Stimulated activated naive CD8-positive, alpha-beta T cell treated with anti-CD3 and anti-CD28 coated beads, Interleukin-15, Interleukin-2, amounts not matched to agents 100 ng/mL and 50 ng/mL, for 24 hours (primary cell): ENCODE results near the gene OXA1L.
"Not testable (repeated sequence)": the region's sequence is repeated elsewhere in the genome, so short reads cannot be mapped to it uniquely, and the experiment has no call there.

Source experiments
- H3K27ac Mint-ChIP-seq: one replicate; pipeline ENCODE4 v1.8.0; 2021; ENCODE audit warnings: mild to moderate bottlenecking, mixed read lengths
- H3K27me3 Mint-ChIP-seq: one replicate; pipeline ENCODE4 v1.8.0; 2021; ENCODE audit warnings: mixed read lengths
- H3K36me3 Mint-ChIP-seq: one replicate; pipeline ENCODE4 v1.8.0; 2021; ENCODE audit warnings: low read depth, mixed read lengths
- H3K4me1 Mint-ChIP-seq: one replicate; pipeline ENCODE4 v1.8.0; 2021; ENCODE audit warnings: low read depth, mixed read lengths
- H3K4me3 Mint-ChIP-seq: one replicate; pipeline ENCODE4 v1.8.0; 2021; ENCODE audit warnings: mild to moderate bottlenecking, mixed read lengths
- H3K9me3 Mint-ChIP-seq: one replicate; pipeline ENCODE4 v1.8.0; 2021; ENCODE audit warnings: mixed read lengths

Gene OXA1L

DNA sequence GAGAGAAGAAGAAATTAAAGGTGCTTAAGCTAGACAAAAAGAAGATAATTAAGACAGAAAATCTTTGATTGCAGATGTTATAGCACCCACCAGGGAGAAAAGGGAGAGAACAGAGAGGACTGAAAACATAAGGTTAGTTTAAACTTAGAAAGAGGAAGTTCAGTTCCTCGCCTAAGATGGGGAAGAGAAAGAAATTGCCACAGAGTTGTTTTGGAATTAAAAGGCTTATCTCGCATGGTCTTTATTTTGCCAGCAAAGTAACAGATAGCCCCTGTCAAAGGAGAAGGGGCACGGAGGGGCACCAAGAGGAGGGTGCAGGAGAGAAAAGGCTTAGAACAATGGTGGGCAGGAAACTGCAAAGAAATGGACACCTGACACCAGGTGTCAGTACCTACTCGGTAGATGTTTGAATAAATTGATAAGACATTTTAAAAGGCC, 17.8 kb upstream of the OXA1L start:
- Mint-ChIP-seq H3K4me1 (peaks cover 13% of the 10 kb centered on the region), H3K4me3 (no peak overlapping the region), H3K36me3 (no peaks in the 10 kb centered on the region), H3K9me3 (no peaks in the 10 kb centered on the region), H3K27me3 (peaks cover 32% of the 10 kb centered on the region), H3K27ac (peak overlapping the region; percentile 18)

DNA sequence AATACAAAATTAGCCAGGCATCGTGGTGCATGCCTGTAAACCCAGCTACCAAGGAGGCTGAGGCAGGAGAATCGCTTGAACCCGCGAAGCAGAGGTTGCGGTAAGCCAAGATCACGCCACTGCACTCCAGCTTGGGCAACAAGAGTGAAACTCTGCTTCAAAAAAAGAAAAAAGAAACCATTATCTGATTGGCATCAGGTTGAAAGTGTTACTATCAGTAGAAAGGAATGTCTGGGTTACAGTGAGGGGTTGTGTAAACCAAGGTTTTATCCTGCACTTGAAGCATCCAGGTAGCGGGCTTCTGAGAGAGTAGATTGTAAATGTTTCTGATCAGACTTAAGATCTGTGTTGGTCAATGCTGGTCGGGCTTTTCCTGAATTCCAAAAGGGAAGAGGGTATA, 14.1 kb upstream of the OXA1L start:
- Mint-ChIP-seq H3K4me3 (no peak overlapping the region), H3K36me3 (no peaks in the 10 kb centered on the region), H3K27me3 (peaks cover 32% of the 10 kb centered on the region), H3K4me1 (peaks cover 13% of the 10 kb centered on the region), H3K9me3 (no peaks in the 10 kb centered on the region), H3K27ac (no peak overlapping the region)

DNA sequence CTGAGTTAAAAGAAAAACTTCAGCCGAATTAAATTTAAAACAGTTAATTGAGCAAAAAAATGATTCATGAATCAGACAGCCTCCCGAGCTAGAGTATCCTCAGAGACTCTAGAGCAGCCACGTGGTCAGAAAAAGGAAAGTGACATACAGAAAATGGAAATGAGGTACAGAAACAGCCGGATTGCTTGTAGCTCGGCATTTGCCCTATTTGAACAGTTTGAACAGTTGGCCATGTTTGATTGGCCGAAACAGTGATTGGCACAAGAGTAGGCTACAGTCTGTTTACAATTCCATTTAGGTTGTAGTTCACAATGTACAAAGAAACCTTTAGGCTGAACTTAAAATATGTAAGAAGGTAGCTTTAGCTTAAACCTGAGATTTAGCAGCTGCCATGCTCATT, 12.9 kb upstream of the OXA1L start:
- H3K4me1 Mint-ChIP-seq, result peaks cover 8% of the 10 kb centered on the region
- H3K9me3 Mint-ChIP-seq, result no peaks in the 10 kb centered on the region
- H3K27me3 Mint-ChIP-seq, result peaks cover 26% of the 10 kb centered on the region
- H3K4me3 Mint-ChIP-seq, result no peak overlapping the region
- H3K36me3 Mint-ChIP-seq, result no peaks in the 10 kb centered on the region
- no peak overlapping the region for H3K27ac Mint-ChIP-seq

DNA sequence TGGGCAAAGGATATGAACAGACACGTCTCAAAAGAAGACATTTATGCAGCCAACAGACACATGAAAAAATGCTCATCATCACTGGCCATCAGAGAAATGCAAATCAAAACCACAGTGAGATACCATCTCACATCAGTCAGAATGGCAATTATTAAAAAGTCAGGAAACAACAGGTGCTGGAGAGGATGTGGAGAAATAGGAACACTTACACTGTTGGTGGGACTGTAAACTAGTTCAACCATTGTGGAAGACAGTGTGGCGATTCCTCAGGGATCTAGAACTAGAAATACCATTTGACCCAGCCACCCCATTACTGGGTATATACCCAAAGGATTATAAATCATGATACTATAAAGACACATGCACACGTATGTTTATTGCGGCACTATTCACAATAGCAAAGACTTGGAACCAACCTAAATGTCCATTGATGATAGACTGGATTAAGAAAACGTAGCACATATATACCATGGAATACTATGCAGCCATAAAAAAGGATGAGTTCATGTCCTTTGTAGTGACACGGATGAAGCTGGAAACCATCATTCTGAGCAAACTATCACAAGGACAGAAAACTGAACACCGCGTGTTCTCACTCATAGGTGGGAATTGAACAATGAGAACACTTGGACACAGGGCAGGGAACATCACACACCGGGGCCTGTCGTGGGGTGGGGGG, 8.4 kb upstream of the OXA1L start:
- H3K4me1 Mint-ChIP-seq, H3K27ac Mint-ChIP-seq, H3K4me3 Mint-ChIP-seq, H3K27me3 Mint-ChIP-seq: not testable (repeated sequence)
- H3K9me3 Mint-ChIP-seq, result peaks cover 14% of the 10 kb centered on the region
- peaks cover 36% of the 10 kb centered on the region for H3K36me3 Mint-ChIP-seq

DNA sequence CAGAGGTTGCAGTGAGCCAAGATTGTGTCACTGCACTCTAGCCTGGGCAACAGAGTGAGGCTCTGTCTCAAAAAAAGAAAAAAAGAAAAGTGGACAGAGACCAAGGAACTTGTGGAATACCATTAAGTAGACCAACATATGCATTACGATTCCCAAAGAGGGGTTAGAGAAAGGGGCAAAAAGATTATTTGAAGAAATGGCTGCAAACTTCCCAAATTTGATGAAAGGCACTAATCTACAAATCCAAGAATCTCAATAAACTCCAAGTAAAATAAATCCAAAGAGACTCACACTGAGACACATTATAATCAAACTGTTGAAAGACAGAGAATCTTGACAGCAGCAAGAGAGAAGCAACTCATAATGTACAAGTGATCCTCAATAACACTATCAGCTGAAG, 4.8 kb upstream of the OXA1L start:
- Mint-ChIP-seq H3K27me3 (no peaks in the 10 kb centered on the region), H3K27ac (no peak overlapping the region), H3K4me3 (no peak overlapping the region), H3K36me3 (peaks cover 48% of the 10 kb centered on the region), H3K4me1 (peaks cover 14% of the 10 kb centered on the region), H3K9me3 (peaks cover 14% of the 10 kb centered on the region)

DNA sequence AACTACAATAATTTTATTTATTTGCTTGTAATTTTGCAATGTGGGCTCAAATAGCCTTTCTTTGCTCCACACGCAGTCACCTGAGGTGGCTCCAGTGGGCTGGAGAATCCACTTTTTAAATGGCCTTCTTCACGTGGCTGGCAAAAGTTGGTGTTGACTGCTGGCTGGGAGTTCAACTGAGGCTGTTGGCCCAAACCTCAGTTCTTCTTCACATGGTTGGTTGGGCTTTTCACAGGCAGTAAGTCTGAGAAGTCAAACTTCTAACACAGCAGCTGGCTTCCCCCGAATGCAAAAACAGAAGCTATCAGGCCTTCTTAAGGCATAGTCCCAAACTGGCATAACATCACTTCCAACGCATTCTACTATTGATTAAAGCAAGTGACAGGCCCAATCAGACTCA, 2.1 kb upstream of the OXA1L start:
- Mint-ChIP-seq H3K36me3 (peaks cover 63% of the 10 kb centered on the region), H3K27ac (no peak overlapping the region), H3K4me3 (no peak overlapping the region), H3K9me3 (peaks cover 14% of the 10 kb centered on the region), H3K27me3 (no peaks in the 10 kb centered on the region), H3K4me1 (peaks cover 35% of the 10 kb centered on the region)

DNA sequence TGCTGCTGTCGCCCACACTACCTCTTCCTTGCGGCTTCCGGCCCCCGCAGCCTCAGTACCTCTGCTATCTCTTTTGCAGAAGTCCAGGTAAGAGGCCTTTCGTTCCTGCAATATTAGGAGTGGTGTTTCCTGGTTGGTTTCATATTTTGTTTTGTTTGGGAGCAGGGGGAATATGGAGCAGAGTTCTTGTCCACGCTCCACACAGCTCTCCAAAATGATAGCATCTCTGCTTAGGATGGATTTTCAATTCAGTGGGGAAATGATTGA, 768 bp downstream of the OXA1L start:
- Mint-ChIP-seq H3K9me3 (peaks cover 5% of the 10 kb centered on the region), H3K4me3 (peak overlapping the region; percentile 89), H3K27me3 (no peaks in the 10 kb centered on the region), H3K36me3 (peaks cover 68% of the 10 kb centered on the region), H3K4me1 (peaks cover 36% of the 10 kb centered on the region), H3K27ac (peak overlapping the region; percentile 90)

DNA sequence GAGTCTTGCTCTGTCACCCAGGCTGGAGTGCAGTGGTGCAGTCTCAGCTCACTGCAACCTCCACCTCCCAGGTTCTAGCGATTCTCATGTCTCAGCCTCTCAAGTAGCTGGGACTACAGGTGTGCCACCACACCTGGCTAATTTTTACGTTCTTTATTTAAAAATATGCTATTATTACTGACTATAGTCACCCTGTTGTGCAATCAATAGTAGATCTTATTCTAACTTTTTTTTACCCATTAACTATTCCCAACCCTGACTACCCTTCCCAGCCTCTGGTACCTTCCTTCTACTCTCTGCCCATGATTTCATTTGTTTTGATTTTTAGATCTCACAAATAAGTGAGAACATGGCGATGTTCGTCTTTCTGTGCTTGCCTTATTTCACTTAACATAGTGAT, 2.5 kb downstream of the OXA1L start:
- Mint-ChIP-seq H3K9me3 (no peaks in the 10 kb centered on the region), H3K27ac (peak overlapping the region; percentile 2), H3K27me3 (no peaks in the 10 kb centered on the region), H3K36me3 (peaks cover 64% of the 10 kb centered on the region), H3K4me1 (peaks cover 36% of the 10 kb centered on the region), H3K4me3 (no peak overlapping the region)

DNA sequence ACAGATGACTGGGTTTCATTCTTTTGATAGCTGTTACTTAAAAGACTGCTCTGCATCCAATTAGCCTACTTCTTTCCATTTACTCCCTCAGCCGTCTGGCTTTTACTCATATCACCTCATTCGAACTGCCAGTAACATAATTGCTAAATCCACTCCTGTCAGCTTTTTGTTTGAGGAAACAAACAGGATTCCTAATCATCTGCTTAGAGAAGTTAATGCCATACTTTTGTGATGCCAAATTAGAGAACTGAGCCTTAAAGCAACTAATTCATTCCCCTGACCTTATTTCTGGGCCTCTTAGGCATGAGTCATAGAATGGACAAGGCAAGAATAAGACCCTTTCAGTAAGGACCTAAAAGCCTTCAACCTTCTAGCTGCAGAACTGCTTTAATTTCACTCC, 2.9 kb downstream of the OXA1L start:
- H3K36me3 Mint-ChIP-seq, result peaks cover 65% of the 10 kb centered on the region
- no peak overlapping the region for H3K4me3 Mint-ChIP-seq
- peaks cover 36% of the 10 kb centered on the region for H3K4me1 Mint-ChIP-seq
- no peak overlapping the region for H3K27ac Mint-ChIP-seq
- H3K9me3 Mint-ChIP-seq, result no peaks in the 10 kb centered on the region
- no peaks in the 10 kb centered on the region for H3K27me3 Mint-ChIP-seq

DNA sequence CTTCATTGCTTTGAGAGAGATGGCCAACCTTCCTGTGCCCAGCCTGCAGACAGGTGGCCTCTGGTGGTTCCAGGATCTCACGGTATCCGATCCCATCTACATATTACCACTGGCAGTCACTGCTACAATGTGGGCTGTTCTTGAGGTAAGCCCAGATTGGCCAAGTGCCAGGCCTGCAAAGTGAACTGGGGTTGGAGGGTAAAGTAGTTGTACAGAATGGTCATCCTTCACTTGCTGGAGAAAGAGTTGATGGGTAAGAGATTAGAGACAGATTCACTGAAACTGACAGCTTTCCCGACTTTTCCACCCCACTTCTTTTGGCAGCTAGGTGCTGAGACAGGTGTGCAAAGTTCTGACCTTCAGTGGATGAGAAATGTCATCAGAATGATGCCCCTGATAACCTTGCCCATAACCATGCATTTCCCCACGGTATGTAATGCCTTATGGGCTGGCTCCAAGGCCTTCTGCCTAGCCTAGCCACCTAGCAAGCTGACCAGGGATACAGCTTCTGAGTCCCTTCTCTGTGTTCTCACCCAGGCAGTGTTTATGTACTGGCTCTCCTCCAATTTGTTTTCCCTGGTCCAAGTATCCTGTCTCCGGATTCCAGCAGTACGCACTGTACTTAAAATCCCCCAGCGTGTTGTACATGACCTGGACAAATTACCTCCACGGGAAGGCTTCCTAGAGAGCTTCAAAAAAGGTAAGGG, 4.1 kb downstream of the OXA1L start:
- Mint-ChIP-seq H3K27me3 (no peaks in the 10 kb centered on the region), H3K4me1 (peaks cover 28% of the 10 kb centered on the region), H3K36me3 (peaks cover 73% of the 10 kb centered on the region), H3K4me3 (no peak overlapping the region), H3K27ac (no peak overlapping the region), H3K9me3 (no peaks in the 10 kb centered on the region)

DNA sequence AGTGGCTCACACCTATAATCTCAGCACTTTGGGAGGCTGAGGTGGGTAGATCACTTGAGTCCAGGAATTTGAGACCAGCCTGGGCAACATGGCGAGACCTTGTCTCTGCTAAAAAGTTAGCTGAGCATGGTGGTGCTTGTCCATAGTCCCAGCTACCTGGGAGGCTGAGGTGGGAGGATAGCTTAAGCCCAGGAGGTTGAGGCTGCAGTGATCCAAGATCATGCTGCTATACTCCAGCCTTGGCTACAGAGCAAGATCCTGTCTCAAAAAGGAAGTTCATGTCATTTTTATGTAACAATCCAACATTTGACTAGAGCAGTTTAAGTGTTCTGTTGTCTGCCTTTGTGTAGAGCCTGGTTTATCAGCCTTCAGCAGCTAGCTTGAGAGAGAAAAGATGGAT, 6.2 kb downstream of the OXA1L start:
- Mint-ChIP-seq H3K27me3 (no peaks in the 10 kb centered on the region), H3K27ac (no peak overlapping the region), H3K9me3 (no peaks in the 10 kb centered on the region), H3K4me1 (peaks cover 15% of the 10 kb centered on the region), H3K36me3 (peaks cover 67% of the 10 kb centered on the region), H3K4me3 (no peak overlapping the region)

DNA sequence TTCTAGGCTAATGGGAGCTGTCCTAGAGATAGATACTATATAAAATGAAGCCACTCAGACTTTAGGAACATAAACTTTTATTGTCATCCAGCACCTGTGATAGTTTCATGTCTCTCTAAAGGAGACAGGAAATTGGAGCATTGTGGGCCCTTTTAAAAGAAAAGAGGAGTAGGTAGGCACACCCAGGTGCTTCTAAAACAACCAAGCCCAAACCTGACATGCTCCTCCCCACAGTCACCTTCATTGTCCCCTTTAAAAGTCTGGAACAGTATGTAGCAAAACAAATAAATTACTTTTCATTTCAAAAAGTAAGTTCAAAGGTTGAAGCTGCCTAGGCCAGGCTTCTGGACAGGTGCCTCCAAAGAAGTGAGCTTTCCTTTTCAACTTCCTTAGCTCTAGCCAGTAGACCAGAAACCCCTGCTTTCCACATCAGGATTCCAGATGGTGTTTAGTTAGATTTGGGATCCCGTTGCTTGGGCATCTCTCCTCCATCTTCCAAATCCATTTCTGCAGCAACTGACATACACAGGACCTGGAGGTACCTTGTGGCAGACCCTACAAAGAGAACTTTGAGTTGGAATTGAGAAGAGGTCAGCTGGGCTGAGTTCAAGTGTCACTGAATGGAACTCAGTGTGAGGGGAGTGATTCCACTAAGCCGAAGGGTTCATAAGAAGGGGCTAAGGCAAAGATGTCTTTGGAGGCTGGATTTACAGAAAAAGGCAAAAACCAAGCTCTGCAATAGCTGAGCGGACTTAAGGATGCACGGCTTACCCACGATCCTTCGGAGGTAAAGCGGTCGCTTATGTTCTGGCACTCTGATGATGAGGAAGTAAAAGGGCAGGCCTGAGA, 6.9 kb downstream of the OXA1L start:
- peaks cover 8% of the 10 kb centered on the region for H3K4me1 Mint-ChIP-seq
- no peaks in the 10 kb centered on the region for H3K27me3 Mint-ChIP-seq
- H3K36me3 Mint-ChIP-seq, result peaks cover 60% of the 10 kb centered on the region
- H3K4me3 Mint-ChIP-seq, result no peak overlapping the region
- H3K27ac Mint-ChIP-seq, result peak overlapping the region; percentile 26
- H3K9me3 Mint-ChIP-seq, result no peaks in the 10 kb centered on the region

DNA sequence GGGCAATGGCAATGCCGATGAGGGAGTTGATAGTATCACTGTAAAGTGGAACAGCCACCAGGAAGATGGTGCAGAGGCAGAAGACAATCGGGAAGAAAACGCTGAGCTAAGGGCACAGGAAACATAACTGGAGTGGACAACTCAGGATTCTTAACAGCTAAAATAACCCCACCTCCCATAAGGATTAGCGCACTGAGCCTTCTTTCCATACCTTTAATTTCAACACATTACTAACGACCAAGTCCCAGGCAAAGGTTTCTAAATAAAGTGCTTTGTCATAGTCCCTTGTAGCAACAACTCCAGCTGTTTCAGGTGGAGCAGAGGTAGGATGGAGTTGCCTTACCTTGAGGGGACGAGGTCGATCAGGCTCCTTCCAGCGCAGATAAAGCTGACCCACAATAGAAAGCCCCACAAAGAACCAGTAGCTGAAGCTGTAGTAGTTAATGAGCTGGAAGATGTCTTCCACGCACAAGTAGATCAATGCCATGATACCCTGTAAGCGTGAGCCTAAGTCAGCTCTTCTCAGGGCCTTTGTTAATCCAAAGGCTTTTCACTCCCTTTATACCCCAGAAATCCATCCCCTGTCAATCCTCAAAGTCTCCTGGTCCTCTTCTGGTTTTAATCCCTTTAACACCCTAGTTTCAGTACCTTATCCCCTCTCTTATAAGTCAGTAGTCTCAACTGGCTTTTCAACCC, 7.7 kb downstream of the OXA1L start:
- peak overlapping the region; percentile 26 for H3K27ac Mint-ChIP-seq
- H3K36me3 Mint-ChIP-seq, result peaks cover 54% of the 10 kb centered on the region
- no peaks in the 10 kb centered on the region for H3K27me3 Mint-ChIP-seq
- no peak overlapping the region for H3K4me3 Mint-ChIP-seq
- no peaks in the 10 kb centered on the region for H3K9me3 Mint-ChIP-seq
- H3K4me1 Mint-ChIP-seq, result peaks cover 3% of the 10 kb centered on the region

DNA sequence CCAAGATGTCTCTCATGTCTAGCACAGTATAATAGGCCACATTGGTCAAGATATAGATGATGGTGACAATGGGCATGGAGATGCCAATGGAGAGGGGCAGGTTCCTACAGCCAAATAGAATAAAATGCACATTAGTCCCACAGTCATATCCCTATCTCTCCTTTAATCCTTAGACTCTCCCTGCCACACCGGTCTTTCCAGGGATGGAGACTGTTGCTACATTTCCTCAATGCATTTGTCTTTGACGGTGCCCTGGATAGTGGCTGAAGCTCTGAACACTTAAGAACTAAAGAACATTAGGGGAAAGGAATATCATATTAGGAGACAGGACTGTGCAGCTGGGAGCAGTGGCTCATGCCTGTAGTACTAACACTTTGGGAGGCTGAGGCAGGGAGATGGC, 9.7 kb downstream of the OXA1L start:
- Mint-ChIP-seq H3K4me1 (no peaks in the 10 kb centered on the region), H3K9me3 (no peaks in the 10 kb centered on the region), H3K27ac (no peak overlapping the region), H3K27me3 (no peaks in the 10 kb centered on the region), H3K4me3 (no peak overlapping the region), H3K36me3 (peaks cover 34% of the 10 kb centered on the region)

DNA sequence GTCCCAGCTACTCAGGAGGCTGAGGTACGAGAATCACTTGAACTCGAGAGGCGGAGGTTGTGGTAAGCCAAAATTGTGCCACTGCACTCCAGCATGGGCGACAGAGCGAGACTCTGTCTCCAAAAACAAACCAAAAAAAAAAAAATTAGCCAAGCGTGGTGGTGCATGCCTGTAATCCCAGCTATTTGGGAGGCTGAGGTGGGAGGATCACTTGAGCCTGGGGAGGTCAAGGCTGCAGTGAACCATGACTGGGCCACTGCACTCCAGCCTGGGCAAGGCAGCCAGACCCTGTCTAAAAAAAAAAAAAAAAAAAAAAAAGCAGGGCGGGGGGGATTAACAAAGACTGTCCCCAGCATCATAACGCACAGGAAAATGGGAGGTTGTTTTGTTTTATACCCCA, 10.4 kb downstream of the OXA1L start:
- H3K36me3 Mint-ChIP-seq, result peaks cover 28% of the 10 kb centered on the region
- not testable (repeated sequence) for H3K27me3 Mint-ChIP-seq, H3K4me1 Mint-ChIP-seq, H3K9me3 Mint-ChIP-seq, H3K4me3 Mint-ChIP-seq, H3K27ac Mint-ChIP-seq
